GM19468 (cell line): Measurements from ENCODE around the gene SRL.

Experiments
- ATAC-seq: cut with Tn5 transposase; IDR thresholded peaks from one replicate; pipeline ENCODE4 v1.9.1; 2021; ENCODE audit warnings: mild to moderate bottlenecking, moderate library complexity, moderate number of reproducible peaks; ENCODE audit not compliant: unreplicated experiment; ENCODE audit errors: extremely low read depth

SRL gene

DNA sequence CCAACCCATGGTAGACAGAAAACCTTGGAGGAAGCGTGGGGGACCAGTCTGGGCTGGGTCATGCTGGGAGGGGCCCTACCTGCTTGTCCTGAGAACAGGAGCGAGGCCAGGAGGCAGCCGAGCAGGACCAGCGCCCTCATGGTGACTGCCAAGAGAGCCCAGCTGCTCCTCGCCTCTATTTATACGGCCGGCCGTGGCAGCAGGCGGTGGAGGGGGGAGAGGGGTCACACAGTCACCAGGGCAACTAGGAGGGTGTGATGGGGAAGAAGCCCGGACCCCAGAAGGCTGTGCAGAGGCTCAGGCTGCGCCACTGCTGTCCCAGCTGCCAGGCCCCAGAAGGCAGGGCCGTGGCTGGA is at the start of gene SRL:
TSS of gene SRL (minus strand) at position 153 of the 356 bp plus-strand sequence. CDS start at position 140, 13 bp downstream.
- no peak for ATAC-seq

DNA sequence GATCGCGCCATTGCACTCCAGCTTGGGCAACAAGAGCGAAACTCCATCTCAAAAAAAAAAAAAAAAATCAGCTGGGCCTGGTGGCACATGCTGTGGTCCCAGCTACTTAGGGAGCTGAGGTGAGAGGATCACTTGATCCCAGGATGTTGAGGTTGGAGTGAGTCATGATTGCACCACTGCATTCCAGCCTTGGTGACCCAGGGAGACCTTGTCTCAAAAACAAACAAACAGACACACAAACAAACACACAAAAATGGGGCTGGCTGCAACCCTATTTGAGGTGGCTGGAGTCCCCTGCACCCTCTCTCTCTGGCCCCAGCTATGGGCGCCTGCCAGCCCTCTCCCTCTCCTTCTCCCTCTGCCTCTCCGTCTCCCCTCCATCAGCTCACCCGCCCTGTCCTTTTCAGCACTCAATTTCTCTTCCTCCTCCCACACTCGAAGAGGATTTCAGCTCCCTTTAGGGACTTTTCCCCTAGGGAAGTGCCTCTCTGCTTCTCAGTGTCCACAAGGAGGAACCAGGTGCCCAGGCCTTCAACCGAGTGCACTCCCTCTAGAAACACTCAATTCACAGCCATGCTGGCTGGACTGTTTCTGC is 48.5 kb upstream of the SRL start:
- ATAC-seq: no peak

DNA sequence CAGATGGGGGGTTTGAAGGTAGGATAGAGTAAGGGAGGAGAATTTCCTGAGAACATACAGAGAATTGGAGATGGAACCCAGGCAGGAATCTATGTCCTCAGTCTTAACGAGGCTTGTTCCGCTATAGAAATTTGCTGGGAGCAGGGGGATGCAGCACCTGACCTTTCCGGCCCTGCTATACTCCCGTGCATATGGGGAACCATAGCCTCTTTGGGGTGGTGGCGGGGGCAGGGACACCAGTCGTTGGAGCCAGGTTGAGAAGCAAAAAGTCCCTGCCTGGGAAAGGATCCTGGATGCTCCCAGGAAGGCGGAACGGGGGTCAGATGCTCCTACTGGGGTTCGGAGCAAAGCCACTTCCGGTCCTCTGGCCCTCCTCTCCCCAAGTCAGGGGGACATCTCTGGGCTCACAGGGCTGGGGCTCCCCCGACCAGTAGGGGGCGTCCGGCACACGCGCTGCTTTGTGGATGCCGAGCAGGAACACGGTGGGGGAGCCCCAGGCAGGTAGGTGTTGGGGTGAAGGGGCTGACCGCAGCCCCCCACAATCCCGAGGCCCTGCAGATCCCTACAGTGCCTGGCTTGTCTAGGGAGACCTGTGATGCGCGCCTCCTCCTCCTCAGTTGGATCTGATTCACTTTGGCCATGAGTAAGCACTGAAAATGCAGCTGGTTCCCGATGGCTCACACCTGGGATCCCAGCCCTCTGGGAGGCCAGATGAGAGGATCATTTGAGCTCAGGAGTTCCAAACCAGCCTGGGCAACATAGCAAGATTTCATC is 46.5 kb upstream of the SRL start:
- no peak for ATAC-seq

DNA sequence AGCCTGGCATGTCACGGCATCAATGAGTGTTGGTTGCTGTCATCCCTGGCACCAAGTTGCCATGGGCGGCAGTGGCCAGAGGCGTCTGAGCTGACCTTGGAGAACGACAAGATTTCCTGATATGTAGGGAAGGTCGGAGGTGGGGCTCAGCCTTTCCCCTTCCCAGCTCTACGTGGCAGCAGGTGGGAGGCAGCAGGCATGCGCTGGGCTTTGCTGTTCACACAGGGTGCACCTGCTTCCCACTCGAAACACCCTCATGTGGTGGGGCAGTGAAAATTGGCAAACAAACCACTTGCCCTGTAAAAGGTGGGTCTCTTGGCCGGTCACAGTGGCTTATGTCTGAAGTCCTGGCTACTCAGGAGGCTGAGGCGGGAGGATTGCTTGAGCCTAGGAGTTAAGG is 43.3 kb upstream of the SRL start:
- ATAC-seq: no peak

DNA sequence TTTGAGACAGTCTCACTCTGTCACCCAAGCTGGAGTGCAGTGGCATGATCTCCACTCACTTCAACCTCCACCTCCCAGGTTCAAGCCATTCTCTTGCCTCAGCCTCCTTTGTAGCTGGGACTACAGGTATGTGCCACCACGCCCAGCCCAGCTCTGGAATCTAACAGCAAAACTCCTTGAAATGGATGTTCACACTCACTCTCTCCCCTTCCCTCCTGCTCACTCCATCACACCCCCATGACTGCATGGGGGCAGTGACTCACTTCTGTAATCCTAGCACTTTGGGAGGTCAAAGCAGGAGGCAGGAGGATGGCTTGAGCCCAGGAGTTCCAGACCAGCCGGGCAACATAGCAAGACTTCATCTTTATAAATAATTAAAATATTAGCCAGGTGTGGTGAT is 42.1 kb upstream of the SRL start:
- no peak for ATAC-seq

DNA sequence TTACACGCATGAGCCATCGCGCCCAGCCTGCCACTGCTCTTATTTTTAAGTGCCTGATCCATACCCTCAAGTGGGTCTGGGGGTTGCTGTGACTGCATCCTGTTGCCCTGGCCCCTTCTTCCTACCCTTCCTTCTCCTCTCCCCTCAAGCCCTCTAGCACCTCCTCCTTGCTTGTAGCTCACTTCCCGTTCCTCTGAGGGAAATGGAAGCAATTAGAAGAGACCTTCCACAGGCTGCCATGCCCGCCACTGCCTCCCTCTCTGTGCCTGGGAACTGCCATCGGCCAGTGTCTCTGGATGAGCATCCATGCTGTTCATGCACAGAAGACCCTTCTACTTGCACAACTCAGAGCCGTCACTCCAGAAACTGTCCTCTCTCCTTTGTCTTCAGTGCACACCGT is 41.6 kb upstream of the SRL start:
- ATAC-seq: no peak

DNA sequence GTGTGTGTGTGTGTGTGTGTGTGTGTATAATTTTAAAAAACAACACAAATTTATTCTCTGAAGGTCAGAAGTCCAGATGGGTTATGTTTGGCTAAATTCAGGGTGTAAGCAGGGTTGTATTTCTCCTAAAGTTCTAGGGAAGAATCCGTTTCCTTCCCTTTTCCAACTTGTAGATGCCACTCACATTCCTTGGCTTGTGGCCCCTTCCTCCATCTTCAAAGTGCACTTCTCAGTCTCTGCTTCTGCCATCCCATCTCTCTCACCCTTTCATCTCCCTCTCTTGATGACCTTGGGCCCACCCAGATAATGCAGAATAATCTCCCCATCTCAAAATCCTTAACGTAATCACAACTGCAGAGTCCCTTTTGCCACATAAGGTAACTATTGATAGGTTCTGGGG is 38.7 kb upstream of the SRL start:
- ATAC-seq: no peak

DNA sequence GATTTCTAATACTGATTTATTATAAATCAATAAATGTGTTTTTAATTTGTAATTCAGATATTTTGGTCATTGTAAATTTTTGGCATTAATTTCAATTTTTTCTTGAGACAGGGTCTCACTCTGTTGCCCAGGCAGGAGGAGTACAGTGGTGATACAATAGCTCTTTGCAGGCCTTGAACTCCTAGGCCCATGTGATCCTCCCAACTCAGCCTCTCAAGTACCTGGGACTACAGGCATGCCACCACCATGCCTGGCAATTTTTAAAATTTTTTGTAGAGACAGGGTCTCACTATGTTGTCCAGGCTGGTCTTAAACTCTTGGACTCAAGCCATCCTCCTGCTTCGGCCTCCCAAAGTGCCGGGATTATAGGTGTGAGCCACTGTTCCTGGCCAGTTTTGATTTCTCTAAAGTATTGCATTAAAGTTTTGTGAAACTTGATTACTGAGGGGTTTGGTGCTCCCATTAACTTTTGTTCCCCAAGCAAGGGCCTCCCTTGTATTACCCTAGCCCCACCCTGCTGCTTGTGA is 36.2 kb upstream of the SRL start:
- no peak for ATAC-seq

DNA sequence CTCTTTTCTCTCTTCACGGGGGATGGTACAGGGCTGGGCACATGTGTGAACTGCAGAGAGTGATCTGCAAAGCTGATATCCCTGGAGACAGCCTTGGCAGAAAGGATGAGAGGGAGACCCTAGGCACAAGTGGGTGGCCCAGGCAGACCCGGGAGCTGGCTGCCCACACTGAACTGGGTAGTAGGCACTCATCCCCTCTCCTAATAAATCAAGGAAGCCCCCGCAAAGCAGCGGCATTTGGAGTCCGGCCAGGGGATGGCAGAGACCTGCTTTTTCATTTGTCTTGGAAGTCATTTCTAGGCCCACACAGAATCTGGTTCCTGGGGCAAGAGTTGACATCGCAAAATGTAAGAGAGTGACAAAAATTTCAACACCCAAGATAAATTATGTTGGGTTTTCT is 34.0 kb upstream of the SRL start:
- ATAC-seq: no peak

DNA sequence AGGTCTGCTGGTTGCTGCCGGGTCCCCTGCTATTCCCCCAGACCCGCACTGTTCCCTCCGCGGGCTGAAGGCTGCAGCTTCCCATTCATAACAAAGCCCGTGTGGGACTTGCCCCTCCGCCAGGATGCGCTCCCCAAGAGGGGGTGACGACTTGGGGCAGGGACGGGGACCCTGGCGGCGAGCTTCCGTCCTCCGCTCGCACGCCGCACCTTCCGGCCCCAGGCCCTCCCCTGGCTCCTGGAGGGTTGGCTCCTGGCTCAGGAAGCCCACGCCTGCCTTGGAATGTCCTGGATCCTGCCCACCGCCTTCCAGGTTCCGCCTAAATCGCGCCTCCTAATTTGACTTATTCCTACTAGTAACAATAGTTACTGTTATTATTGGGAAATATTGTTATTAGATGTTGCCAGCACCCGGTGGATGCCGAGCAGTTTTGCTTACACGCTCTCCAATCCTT is 32.0 kb upstream of the SRL start:
- no peak for ATAC-seq

DNA sequence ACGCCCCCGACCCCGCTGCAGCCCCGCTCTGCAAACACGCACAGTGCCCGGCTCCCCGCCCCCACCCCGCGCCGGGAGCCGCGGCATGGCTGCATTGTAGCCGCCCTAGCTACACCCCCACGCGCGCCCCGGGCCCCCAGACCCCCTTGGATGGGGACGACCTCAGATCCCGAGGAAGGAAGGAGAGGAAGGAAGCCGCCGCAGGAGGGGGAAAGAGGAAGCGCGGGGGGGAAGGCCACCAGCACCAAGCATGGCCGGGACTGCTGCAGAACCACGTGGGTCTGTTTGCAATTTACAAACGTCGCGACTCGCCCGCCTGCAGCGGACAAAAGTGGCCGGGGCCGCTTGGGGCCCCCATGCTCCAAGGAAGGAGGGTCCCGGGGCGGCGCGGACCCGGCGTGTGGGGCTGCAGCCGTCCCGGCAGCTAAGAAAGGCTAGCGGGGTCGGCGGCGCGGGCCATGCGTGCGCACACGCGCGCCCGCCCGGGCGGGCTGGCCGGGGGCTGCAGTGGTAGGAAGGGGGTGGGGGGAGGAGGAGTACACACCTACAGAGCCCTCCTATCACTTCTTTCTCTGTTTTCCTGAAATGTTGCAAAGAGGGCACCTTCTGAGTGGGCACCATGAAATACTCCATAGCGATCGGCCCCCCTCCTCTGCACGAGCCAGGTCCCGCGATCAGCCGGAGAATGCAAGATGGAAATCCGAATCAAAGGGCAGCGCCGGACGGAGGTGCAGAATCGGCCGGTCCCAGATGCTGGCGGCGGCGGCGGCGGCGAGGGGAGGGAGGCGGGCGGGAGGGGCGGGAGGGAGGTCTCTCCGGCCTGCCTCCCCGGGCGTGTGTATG is 30.5 kb upstream of the SRL start:
- no peak for ATAC-seq

DNA sequence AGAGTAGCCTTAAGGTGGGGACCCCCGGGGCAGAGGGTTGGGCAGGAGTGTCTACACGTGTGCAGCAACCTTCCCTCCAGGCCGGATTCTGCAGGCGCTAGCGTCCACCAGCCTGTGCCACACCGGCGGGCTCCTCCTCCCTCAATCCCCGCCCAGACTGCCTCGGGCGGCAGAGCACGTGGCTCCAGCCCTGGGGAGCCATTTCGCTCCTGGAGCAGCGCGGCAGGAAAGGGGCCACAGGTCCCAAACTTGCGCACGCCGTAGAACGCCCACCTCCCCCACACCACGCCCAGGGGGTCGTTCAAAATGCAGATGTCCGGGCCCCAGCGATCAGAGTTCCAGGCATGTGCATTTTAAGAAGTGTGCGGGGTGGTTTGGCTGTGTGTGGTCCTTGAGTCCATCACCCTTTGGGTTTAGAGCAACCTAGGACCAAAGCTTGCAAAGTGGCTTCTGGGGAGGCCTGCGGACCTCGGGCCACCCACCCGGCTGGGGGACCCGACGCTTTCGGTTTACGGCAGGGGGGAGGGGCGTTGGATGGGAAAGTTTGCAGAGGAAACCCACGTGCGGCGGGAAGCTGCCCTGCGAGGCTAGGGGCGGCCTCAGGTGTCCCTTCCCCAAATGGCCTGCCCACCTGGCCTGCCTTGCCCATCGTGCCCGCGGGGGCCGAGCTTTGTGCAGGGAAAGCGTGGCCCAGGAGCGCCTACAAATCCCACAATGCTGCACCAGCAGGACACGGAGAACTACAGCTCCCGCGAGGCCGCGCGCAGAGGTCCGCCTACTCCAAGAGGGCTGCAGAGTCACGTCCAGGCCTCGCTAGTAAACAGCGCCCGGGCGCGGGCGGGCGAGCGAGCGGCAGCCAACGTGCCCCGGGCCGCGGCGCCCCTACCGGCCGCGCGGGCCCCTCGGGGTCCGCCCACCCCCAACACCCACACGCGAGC is 29.6 kb upstream of the SRL start:
- no peak for ATAC-seq

DNA sequence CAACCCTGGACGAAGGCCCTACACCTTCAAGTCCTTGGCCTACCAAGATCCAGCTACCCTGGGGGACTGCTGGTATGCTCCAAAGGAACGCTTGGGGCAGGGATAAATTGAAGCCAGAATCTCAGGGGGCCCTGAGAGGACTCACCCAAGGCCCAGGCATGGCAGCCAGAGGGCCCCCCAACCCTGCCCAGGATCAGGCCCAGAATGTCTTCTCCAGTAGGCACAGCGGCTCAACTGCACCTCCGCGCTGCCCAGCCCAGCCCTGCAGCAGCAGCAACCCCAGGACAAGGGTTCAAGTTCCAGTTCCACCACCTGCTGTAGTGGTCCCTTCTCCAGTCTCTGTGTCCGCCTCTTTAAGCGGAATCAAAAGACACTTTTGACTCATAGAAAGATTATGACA is 28.7 kb upstream of the SRL start:
- no peak for ATAC-seq

DNA sequence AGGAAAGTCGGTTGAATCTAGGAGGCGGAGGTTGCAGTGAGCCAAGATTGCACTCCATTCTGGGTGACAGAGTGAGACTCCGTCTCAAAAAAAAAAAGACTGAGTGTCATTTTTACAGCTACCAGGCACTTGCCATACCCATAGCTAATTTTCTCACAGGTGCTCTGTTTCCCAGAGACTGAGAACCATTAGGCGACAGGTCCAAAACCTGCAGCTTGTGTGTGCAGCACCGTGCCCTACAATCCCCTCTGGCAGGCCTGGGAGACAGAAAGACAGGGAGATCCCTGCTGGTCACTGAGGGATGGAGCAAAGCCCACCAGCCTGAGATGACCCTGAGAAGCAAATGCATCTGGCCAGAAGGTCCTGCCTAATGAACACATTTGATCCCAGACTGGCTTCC is 28.2 kb upstream of the SRL start:
- ATAC-seq: no peak

DNA sequence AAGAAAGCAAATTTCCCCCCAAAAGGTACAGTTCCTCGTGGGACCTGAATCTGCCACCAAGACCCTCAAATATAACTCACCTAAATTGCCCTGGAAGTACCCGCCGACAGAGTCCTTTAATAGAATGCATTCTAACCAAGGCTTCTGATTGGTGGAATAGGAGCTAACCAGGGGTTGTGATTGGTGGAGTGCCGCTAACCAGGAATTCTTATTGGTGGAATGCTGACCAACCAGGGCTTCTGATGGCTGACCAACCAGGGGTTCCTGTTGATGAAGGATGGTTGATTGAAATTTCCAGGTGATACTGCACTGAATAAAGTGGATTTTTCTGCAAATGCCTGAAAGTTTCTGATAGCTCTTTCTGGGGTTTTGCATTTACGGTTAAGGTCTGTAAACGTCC is 24.5 kb upstream of the SRL start:
- no peak for ATAC-seq

DNA sequence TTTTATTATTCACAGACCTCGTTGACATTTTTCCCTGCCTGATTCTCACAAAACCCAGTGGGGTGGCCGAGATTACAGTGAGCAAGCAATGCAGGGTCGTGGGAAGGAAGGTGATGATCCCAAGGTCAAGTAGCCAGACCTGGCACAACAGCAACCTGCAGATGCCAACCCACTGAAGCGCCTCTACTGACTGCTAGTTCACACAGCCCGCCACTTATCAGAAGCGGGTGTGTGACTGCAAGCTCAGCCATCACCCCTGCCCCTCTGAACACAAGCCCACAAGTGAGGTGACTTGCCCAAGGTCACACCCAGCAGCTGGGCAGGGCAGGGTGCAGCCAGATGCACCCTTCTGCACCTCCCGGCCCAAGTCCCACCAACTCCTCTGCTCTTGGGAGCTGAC is 23.8 kb upstream of the SRL start:
- no peak for ATAC-seq

DNA sequence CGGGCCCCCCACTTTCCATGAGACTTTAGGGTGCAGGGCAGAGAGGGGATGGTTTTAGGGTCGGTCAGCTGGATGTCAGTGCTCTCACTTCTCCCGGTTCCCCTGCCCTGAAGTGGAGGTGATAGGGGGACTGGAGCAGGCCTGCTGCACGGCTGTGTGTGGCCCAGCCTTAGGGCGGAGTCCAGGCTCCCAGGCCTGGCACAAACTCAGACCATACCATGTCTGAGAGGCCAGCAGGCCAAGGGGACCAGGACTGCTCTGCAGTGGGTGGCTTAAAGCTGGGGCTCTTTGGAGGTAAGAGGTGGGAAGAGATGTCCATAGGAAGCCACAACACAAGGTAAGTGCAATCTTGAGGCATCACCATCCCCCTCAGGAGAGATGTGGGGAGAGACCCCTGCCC is 22.7 kb upstream of the SRL start:
- no peak for ATAC-seq

DNA sequence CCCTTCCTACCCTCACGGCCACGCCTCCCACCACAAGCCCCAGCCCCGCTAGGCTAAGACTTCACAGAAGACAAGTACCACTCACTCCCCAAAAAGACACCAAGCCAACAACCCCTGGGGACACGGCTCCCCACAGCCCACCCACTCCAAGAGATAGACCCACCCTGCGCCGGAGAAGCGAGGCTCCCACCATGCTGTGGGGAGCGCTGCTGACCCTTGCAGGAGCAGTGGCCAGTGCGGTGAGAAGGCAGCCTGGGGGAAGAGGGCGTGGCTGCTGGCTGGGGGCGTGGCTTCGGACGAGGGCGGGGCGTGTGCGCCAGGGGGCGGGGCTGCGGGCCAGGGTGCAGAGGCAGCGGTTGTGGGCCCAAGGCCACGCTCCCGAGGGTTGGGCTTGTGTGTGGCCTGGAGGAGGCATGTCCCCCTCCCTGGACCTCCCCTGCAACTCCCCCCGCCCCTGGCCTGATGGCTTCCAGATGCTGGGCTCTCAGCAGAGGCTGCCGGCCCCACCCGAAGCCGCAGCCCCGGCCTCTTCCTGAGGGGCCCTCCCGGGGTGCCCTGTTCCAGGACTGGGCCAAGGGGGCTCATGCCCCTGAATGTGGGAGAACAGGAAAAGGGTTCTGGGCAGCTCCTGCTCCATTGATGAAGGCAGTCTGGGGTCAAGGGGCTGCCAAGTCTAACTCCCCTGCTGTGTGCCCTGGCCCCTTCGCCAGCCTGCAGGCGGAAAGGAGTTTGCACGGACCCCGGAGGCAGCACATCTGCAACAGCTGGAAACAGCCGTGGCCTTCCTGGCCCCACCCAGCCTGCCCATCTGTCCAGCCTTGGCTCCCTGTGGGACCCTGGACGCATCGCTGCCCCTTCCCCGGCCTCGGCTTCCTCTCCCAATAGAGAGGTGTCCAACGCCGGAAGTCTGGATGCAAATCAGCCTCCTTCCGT is 21.9 kb upstream of the SRL start:
- no peak for ATAC-seq

DNA sequence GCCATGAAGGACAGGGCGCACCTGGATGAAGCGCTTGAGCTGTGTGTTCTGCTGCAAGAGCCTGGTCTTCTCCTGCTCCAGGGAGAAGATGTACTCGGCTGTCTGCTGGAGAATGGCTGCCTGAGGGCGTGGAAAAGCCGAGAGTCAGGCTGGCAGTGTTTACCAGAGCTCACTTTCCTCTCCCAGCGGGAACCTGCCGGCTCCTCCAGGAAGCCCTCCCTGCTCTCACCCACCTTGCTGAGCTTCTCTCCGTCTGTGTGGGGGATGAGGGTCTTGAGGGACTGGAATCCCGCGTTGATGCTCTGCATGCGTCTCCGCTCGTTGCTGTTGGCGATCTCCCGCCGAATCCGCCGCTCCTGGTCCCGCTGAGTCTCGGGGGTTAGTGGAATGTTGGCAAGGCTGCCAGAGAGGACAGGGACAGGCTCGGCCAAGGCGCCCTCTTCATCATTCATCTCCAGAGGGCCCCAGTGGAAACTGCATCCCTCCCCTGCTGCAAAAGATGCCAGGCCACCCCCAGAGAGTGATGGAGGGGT is 20.5 kb upstream of the SRL start:
- no peak for ATAC-seq
